GM19193 (cell line): ENCODE measurements around the gene MISFA.

Experiments used
- POLR2A ChIP-seq: IDR thresholded peaks from 4 replicates; pipeline ENCODE4 v1.6.1; 2011; ENCODE audit not compliant: insufficient read depth, insufficient read length; ENCODE audit errors: extremely low read depth

The MISFA gene

GRCh38 chr11:18599739-18600230 lies at the start of gene MISFA:
Gene MISFA, plus strand, starts transcription at chr11:18599789. Its CDS starts 140 bp downstream, at chr11:18599929.
- no peak for TF ChIP-seq POLR2A

- no peak for TF ChIP-seq POLR2A
Measured at GRCh38 chr11:18563090-18563730, 36.4 kb upstream of the MISFA start.

DNA sequence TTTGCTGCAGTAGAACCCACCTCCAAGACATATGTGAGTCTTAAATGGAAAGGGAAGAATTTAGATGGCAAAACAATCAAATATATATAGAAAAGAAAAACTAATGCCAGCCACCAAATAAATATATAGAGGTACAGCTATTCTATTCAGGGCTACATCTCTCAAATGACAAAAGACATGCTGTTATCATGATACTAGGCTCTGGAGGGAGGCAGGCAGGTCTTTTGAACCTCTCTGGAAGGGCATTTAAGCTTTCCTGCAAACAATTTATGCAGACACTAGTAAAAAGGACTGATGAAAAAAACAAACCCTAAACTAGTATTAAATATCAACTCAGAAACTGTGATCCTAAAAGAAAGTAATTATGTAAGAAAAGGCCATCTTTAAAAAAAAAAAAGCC lies 35.4 kb upstream of the MISFA start:
- no peak for TF ChIP-seq POLR2A

GRCh38 chr11:18566406-18566805 lies 33.2 kb upstream of the MISFA start:
- no peak for TF ChIP-seq POLR2A

GRCh38 chr11:18567081-18567480 lies 32.5 kb upstream of the MISFA start:
- TF ChIP-seq POLR2A, result no peak

- TF ChIP-seq POLR2A, result no peak
Measured at GRCh38 chr11:18575361-18575760, 24.2 kb upstream of the MISFA start.

DNA sequence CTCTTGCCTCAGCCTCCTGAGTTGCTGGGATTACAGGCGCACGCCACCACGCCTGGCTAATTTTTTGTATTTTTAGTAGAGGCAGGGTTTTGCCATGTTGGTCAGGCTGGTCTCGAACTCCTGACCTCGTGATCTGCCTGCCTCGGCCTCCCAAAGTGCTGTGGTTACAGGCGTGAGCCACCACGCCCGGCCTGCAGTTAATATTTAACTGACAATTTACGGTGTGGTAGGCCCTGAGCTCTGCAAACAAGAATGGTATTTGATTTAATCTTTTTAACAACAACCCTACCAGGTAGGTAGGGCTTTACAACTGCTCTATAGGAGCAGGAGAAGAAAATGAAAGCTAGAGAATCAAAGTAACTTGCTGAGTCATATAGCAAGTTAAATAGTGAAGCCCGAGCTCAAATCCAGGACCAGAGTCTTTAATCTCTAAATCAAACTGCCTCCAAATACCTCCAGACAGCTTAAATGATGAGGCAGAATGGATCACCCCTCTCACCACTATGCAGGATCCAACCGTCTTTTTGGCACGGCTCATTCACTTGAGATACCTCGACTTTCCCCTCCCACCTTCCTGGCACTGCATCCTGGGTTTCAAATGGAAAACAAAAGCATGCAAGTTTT lies 20.5 kb upstream of the MISFA start:
- TF ChIP-seq POLR2A, result no peak

DNA sequence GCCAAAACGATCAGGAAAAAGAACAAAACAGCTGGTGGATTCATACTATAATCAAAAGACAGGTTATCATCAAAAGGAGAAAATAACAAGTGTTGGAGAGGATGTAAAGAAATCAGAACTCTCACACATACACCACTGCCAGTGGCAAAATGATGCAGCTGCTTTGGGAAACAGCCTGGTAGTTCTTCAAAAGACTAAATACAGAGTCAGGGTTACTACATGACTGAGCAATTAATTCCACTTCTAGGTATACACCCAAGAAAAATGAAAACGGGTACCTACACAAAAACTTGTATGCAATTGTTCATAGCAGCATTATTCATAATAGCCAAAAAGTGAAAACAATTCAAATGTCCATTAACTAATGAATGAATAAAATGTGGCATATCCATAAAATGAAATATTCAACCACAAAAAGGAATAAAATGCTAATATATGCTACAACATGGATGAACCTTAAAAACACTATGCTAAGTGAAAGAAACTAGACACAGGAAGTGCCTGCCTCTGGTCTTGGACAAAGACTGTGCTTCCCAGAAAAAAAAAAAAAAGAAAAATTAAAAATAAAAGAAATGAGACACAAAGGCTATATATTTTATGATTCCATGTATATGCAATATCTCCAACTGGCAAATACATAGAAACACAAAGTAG lies 19.3 kb upstream of the MISFA start:
- TF ChIP-seq POLR2A, result no peak

DNA sequence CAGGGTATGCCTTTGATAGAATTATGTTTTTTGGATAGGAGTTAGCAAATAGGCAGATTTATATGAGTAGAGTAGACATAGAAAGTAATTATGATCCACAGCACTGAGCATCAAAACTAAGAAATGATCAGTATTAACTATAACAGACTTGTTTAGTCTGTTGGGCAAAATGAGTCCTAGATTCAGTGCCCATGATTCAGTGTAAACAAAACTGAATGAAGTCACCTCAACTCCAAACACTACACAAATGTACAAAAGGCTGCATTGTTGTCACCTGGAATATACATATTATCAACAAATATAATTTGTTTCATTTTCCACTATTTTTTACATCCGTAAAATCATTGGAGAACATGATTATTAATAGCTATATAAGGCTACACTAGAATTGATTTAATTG lies 17.8 kb upstream of the MISFA start:
- TF ChIP-seq POLR2A, result no peak

GRCh38 chr11:18588297-18589252 lies 11.0 kb upstream of the MISFA start, which contains the start of gene UEVLD:
Gene UEVLD, minus strand, starts transcription at chr11:18588734. Its CDS starts 80 bp downstream, at chr11:18588654.
- TF ChIP-seq POLR2A, result peak; percentile 74

DNA sequence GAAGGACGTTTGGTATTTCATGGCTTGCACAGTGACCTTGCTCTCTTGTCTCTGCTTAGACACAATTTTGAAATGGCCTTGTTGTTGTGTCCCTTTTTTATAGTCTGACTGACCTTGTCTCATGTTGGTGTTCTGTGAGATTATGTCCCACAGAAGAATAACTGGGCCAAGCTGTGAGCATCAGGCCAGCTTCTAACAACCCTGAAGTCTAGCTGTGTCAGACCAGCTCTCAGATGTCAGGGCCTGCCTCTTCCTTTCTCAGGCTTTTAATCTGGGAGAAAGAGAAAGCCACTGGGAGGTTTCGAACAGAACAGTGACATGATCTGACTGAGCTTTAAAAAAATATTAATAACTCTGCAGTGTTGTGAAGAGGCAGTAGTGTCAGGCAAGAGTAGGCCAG lies 9.0 kb upstream of the MISFA start:
- TF ChIP-seq POLR2A, result no peak

GRCh38 chr11:18594999-18595749 lies 4.4 kb upstream of the MISFA start:
- TF ChIP-seq POLR2A, result no peak

DNA sequence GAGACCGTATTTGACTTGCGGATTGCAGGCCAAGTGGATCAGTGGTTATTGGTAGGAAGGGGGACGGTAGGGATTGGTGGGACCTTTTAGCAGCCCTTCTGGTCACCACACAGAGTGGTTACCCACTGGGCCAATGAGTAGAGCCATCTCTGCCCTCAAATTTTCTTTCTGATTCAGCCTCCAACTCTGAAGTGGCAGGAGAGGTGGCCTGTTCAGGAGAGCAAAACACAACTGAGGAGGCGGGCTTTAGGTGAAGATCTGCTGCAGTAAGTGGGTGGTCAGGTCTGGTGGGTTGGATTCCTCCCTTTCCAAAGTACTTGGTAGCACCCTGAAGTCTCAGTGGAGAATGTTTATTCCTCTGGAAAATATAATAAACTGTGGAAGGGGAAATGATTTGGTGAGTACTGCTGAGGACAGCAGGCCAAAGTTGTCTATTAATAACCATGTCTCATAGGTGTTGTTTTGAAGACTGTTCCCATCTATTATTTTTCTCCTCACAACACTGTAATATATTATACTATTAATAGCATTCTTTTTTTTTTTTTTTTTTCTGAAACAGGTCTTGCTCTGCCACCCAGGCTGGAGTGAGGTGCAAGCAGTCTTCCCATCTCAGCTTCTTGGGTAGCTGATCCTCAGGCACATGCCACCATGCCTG lies 1.5 kb downstream of the MISFA start:
- no peak for TF ChIP-seq POLR2A
